ENCODE results near the gene DZIP1. TPM values are rescaled to one million over a fixed set of nuclear protein-coding genes. Genes with fewer than 3 reads are reported as not detected.

DZIP1 gene
- polyA plus RNA-seq, 1 experiment, result 11.4 TPM

GRCh38 chr13:95530178-95530577 is 114.3 kb downstream of the DZIP1 start:
- ChIA-PET CTCF (interaction anchor here (0.5 kb wide), 1 partner anchor 95 kb away, joined by 3 read pairs; no protein-coding TSS in a partner anchor), POLR2A (no interaction called here)
- no peaks in the 10 kb centered on the region for H3K36me3 ChIP-seq (ENCODE audit: control insufficient read depth, insufficient read depth, low read length)
- peaks cover 2% of the 10 kb centered on the region; the same call in 1 of the 2 replicates for H3K27me3 ChIP-seq (ENCODE audit: control insufficient read depth, insufficient read depth, low read length)
- no peak for TF ChIP-seq CTCF (IDR thresholded peaks at IDR 0.05; ENCODE audit: insufficient read depth, low read depth, low read length)
- H3K4me3 ChIP-seq (ENCODE audit: low read depth, low read length), result no peak overlapping the region
- DNase-seq (ENCODE audit: low read depth), result no peak

Other genes with a start within 250 kb of the DZIP1 start
- gene CLDN10, start 92.0 kb downstream of the DZIP1 start, polyA plus RNA-seq (2011; rRNA removed), result not detected in 2 replicates
- gene DNAJC3, start 32.4 kb upstream of the DZIP1 start, polyA plus RNA-seq (2011; rRNA removed), result 10.6 and 19.9 TPM in 2 replicates